NCI-H2081 (cell line): ENCODE measurements around the gene XK.
"Not testable (repeated sequence)": the region's sequence is repeated elsewhere in the genome, so short reads cannot be mapped to it uniquely, and the experiment has no call there.

Source experiments
- DNase-seq, 2 experiments: peaks; one replicate each; lab custom pipeline; 2025; lab: John Stamatoyannopoulos, UW

The XK gene

GRCh38 chrX:37685381-37686359 lies at the start of gene XK:
XK (plus strand) TSS chrX:37685791; CDS start chrX:37685962, 171 bp downstream.
- peak; percentile 54 to 67 for DNase-seq

DNA sequence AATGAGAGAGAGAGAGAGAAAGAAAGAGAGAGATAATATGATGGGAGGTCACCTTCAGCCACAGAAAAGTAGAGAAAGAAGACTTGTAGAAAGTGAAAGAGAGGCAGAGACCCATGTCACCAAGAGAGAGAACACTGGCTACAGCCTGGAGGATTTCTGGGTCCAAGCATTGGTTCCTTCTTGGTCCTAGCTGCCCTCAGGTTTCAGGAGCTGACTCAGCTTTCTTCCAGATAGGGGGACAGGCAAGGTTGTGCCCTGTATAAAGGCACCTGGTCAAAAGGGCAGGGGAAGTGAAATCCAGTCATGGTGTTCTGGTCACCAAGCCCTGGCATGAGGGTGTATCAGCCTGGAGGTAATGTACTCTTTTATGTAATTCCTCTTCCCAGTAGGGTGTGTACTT lies 47.5 kb upstream of the XK start:
- DNase-seq: no peak

GRCh38 chrX:37640142-37640541 lies 45.4 kb upstream of the XK start:
- DNase-seq: no peak

DNA sequence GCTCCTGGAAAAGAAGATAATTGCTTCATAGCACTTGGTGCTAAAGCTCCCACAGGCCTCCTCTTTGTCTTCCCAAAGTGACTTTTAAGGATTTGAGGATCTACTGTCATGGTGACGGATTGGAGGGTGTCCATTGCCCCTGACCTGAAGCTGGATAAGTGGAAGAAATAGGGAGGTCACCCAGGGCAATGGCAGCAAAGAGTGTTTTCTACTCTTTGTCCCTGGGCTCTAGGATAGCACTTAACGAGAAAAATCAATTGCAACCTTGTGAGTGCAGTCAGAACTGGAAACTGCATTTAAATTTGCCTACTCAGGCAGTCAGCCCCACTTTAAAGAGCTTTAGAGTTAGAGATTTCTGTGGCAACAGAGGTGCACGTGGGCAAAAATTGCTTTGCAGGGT lies 43.7 kb upstream of the XK start:
- no peak for DNase-seq

- no peak for DNase-seq
These were observed 40.9 kb upstream of the XK start for GRCh38 chrX:37644381-37645305.

DNA sequence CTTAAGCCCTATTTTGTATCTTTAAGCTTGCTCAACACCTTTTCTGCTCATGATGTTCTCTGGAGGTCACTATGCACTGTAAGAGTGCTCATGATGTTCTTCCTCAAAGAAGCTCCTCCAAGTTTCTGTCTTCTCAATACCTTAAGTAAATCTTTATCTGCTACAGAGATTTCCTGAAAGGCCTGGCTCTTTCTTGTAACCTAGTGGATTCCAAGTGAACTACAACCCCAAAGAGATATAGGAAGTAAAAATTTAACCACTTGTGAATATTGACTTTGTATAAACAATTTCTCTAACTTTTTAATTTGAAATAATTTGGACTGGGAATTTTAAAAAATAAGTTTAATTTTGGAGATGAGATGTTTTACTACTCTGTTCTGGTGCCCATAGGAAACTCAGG lies 39.3 kb upstream of the XK start:
- no peak for DNase-seq

- DNase-seq: not testable (repeated sequence)
These were observed 34.7 kb upstream of the XK start for GRCh38 chrX:37650879-37651278.

GRCh38 chrX:37651921-37652452 lies 33.6 kb upstream of the XK start:
- no peak for DNase-seq

- no peak for DNase-seq
These were observed 32.9 kb upstream of the XK start for GRCh38 chrX:37652589-37653231.

DNA sequence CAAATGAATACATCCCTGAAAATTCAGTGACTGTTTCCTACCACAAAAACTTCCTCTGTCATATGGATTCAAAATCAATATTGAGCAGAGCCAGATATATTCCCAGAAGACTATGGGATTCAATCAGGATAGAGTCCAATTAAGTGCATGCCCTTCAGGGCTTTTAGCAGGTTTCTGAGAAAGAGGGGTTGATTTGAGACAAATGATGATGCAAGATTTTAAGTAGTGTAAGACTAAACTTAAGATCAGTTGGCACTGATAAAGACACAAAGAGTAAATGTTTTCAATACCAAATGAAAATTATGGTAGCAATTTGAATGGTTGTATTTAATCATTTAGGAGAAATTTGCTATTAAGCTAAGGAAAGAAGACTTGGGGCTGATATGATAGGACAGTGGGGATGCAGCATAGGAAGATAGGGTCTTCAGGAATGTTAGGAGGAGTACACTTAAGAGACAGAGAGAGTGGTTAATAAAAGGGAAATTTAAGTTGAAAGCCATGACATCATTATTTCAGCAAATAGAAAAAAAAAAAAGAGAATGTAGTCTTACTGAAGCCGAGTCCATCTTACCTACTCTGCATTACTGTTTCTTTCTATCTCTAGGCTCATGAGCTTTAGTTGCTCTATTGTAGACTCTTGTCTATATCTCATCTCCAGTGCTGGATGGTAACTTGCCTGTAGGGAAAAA lies 32.0 kb upstream of the XK start:
- DNase-seq: no peak

DNA sequence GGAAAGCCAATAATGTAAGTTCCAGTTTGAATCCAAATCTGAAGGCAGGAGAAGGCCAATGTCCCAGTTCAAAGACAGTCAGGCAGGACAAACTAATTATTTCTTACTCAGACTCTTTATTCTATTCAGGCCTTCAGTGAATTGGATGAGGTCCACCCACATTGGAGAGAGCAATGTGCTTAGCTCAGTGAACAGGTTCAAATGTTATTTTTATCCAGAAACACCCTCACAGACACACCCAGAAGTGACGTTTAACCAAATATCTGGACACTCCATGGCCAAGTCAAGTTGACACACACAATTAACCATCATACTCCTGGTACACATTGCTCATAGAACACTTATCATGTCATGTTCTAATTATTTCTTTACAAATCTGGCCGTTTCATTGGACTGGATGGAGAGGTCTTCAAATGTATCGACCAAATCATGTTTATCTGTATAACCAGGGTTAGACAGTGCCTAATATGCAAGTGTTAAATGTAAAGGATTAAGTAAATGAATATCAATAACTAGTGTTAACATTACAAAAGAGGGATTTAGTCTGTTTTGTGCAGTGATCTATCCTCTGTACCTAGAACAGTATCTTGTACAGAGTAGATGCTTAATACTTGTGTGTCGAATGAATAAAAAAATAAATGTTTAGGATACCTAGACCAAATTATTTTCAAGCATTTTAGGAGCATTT lies 27.1 kb upstream of the XK start:
- no peak for DNase-seq

DNA sequence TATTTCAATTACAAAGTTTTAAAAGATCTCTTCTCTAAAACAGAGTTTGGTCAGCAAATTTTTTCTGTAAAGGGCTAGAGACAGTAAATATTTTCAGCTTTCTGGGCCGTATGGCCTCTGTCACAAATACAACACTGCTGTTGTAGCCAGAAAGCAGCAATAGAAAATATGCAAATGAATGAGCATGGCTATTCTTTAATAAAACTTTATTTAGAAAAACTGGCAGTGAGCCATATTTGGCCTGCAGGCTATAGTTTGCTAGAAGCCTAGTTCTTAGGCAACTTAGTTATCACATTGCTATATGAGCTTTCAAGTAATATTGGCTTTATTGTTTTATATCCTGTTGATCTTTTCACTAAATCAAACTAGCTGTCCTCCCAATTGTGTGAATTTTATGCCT lies 26.5 kb upstream of the XK start:
- DNase-seq: no peak

DNA sequence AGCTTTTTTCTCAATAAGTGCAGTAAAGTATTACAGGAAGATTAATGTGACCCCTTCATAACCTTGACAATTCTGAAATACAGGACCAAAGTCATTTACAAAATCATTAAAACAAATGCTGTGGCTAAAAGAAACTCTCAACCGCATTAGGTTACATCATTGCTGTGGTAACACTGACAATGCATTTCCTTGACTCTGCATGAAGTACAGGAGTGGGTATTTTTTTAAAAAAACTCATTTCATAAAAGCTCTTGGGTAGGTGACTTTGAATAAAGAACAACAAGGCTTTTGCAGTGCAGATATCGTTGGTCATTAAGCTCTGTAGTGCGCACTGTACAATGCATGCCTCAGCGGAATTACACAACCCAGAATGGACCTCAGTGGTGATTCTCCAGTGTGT lies 23.4 kb upstream of the XK start:
- DNase-seq: no peak

DNA sequence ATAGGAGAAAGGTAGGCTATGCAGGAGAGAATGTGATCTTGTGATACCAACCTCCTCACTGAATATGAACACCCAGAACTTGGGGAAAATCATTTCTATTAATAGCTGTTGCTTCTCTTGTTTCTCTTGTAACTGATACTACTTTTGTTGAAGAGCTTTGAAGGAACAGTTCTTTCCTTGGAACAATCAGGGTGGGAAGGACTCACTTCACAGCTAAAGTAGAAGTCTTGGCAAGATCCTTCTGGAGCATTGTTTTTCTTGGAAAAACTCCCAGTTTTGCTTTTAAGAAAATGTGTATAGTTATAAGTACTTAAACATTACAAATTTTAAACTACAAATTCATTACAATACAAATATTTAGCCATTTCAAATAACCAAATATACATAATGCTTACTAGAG lies 19.1 kb upstream of the XK start:
- DNase-seq: no peak

DNA sequence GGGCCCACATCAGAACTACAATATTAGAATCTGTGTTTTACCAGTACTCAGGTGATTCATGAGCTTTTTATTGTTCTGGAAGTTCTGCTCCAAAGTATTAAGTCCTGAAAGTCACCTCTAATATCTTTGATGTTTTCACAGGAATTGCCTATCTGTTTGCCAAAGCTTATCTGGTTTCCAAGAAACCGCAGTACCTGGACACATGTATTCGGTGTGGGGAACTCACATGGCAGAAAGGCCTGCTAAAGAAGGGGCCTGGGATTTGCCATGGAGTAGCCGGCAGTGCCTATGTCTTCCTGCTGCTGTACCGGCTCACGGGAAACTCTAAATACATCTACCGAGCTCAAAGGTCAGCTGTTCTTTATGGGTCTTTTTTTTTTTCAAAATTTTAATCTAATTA lies 18.4 kb upstream of the XK start:
- no peak for DNase-seq

DNA sequence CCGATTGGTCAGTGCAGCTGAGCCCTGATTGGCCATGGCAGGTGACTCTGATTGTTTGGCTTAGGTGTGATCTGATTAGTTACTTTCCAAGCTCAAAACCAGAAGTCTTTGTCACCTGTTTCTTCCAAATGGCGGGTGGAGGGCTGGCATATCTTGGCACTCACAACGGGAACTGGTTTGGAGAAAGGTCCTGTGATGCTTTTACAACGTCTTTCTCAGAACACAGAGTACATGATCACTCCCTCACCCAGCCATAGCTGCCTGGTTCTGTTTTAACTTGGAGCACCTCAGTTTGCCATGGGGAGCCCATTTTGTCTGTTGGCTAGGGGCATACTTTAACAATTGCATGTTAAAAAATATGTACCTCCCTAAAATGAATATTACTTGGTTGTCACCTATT lies 13.0 kb upstream of the XK start:
- DNase-seq: no peak

DNA sequence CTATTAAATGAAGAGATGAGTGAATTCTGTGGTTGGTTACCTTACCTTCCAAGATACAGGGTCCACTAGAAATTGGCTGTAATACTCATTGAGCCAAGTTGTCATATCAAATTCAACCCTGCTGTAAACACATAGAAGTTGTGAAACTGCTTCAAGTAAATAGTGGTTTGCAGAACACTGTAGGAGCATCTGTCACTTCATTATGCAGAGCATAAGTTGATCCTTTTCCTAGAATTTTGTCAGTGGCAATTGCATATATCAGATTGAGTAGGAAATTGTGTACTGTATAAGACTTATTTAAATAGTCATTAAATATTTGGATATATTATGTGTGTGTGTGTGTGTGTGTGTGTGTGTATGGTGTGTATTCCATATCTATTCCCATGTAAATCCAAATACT lies 8.8 kb upstream of the XK start:
- no peak for DNase-seq

DNA sequence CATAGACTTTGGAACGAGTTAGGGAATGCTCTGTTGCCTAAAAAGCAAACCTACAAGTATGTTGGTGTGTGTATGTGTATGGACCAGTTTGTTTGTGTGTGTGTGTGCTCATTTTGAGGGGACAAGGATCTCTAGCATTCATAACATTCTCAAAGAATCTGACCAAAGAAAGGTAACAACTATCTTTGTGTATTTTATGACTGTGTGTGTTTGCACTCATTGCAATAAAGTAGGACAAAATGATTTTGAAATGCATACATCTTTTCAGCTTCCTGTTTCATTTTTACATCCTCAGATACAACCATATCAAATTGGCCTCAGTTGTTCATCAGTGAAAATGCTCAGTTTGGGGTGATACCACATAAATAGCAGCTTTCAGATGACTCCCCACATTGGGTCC lies 8.3 kb upstream of the XK start:
- no peak for DNase-seq

GRCh38 chrX:37677765-37678164 lies 7.8 kb upstream of the XK start:
- DNase-seq: no peak

GRCh38 chrX:37678574-37678973 lies 7.0 kb upstream of the XK start:
- DNase-seq: no peak

GRCh38 chrX:37679230-37679629 lies 6.4 kb upstream of the XK start:
- DNase-seq: no peak
